HEK293 (cell line): ENCODE measurements around the gene TRAF3IP3.

Source experiments
- FEZF1 ChIP-seq: fragments of 450-650 bp; formaldehyde crosslinking; IDR thresholded peaks from 2 replicates; pipeline ENCODE4 v1.5.1; 2016; ENCODE audit warnings: missing biosample characterization, missing genetic modification characterization
- KLF8 ChIP-seq: fragments of 450-650 bp; formaldehyde crosslinking; IDR thresholded peaks from 2 replicates; pipeline ENCODE4 v1.5.1; 2016; ENCODE audit warnings: missing biosample characterization, missing genetic modification characterization
- PRDM1 ChIP-seq: fragments of 450-650 bp; formaldehyde crosslinking; IDR thresholded peaks from 2 replicates; pipeline ENCODE4; 2016; ENCODE audit warnings: missing biosample characterization, missing genetic modification characterization
- SCRT1 ChIP-seq: fragments of 450-650 bp; formaldehyde crosslinking; IDR thresholded peaks from 2 replicates; pipeline ENCODE4 v1.5.1; 2016; ENCODE audit warnings: missing biosample characterization, missing genetic modification characterization, borderline replicate concordance
- SETDB1 ChIP-seq: IDR thresholded peaks from one replicate; pipeline ENCODE4 v1.6.1; 2017; ENCODE audit warnings: mild to moderate bottlenecking, low read length, moderate library complexity, mixed read lengths; ENCODE audit not compliant: insufficient read length
- SP7 ChIP-seq: fragments of 450-650 bp; formaldehyde crosslinking; IDR thresholded peaks from 2 replicates; pipeline ENCODE4 v1.5.1; 2016; ENCODE audit warnings: missing biosample characterization, missing genetic modification characterization
- WT1 ChIP-seq: fragments of 450-650 bp; formaldehyde crosslinking; IDR thresholded peaks from 2 replicates; pipeline ENCODE4 v1.5.1; 2016; ENCODE audit warnings: missing biosample characterization, missing genetic modification characterization
- YY2 ChIP-seq: fragments of 450-650 bp; formaldehyde crosslinking; IDR thresholded peaks from 2 replicates; pipeline ENCODE4 v1.5.1; 2016; ENCODE audit warnings: missing biosample characterization, missing genetic modification characterization
- ZFP37 ChIP-seq: fragments of 450-650 bp; formaldehyde crosslinking; IDR thresholded peaks from 2 replicates; pipeline ENCODE4 v1.5.1; 2016; ENCODE audit warnings: missing biosample characterization, missing genetic modification characterization
- ZNF138 ChIP-seq: fragments of 450-650 bp; formaldehyde crosslinking; IDR thresholded peaks from 2 replicates; pipeline ENCODE4 v1.5.1; 2016; ENCODE audit warnings: missing biosample characterization, missing genetic modification characterization, borderline replicate concordance
- ZNF146 ChIP-seq: fragments of 450-650 bp; formaldehyde crosslinking; IDR thresholded peaks from 2 replicates; pipeline ENCODE4 v1.5.1; 2016; ENCODE audit warnings: missing biosample characterization, missing genetic modification characterization
- ZNF19 ChIP-seq: fragments of 450-650 bp; formaldehyde crosslinking; IDR thresholded peaks from 2 replicates; pipeline ENCODE4; 2016; ENCODE audit warnings: missing biosample characterization, missing genetic modification characterization, low read depth
- ZNF2 ChIP-seq: fragments of 450-650 bp; formaldehyde crosslinking; IDR thresholded peaks from 2 replicates; pipeline ENCODE4 v1.5.1; 2016; ENCODE audit warnings: missing biosample characterization, missing genetic modification characterization
- ZNF202 ChIP-seq: fragments of 450-650 bp; formaldehyde crosslinking; IDR thresholded peaks from 2 replicates; pipeline ENCODE4 v1.5.1; 2016; ENCODE audit warnings: missing biosample characterization, missing genetic modification characterization, borderline replicate concordance
- ZNF24 ChIP-seq: fragments of 450-650 bp; formaldehyde crosslinking; IDR thresholded peaks from 2 replicates; pipeline ENCODE4 v1.5.1; 2016; ENCODE audit warnings: missing biosample characterization, missing genetic modification characterization
- ZNF292 ChIP-seq: fragments of 450-650 bp; formaldehyde crosslinking; IDR thresholded peaks from 2 replicates; pipeline ENCODE4 v1.5.1; 2016; ENCODE audit warnings: low read depth, missing biosample characterization, missing genetic modification characterization, borderline replicate concordance
- ZNF350 ChIP-seq: fragments of 450-650 bp; formaldehyde crosslinking; IDR thresholded peaks from 2 replicates; pipeline ENCODE4 v1.5.0; 2017; ENCODE audit warnings: missing biosample characterization, mild to moderate bottlenecking, missing genetic modification characterization
- ZNF391 ChIP-seq: fragments of 450-650 bp; formaldehyde crosslinking; IDR thresholded peaks from 2 replicates; pipeline ENCODE4 v1.5.1; 2016; ENCODE audit warnings: low read depth, missing biosample characterization, missing genetic modification characterization, borderline replicate concordance
- ZNF530 ChIP-seq: fragments of 450-650 bp; formaldehyde crosslinking; IDR thresholded peaks from 2 replicates; pipeline ENCODE4 v1.5.1; 2016; ENCODE audit warnings: low read depth, missing biosample characterization, missing genetic modification characterization
- ZNF558 ChIP-seq: fragments of 450-650 bp; formaldehyde crosslinking; IDR thresholded peaks from 2 replicates; pipeline ENCODE4 v1.5.1; 2016; ENCODE audit warnings: missing biosample characterization, missing genetic modification characterization
- ZNF626 ChIP-seq: fragments of 450-650 bp; sonication (Bioruptor Pico); formaldehyde crosslinking; IDR thresholded peaks from 2 replicates; pipeline ENCODE4 v1.5.1; 2018; ENCODE audit warnings: missing biosample characterization, missing genetic modification characterization, inconsistent platforms
- ZNF654 ChIP-seq: fragments of 450-650 bp; formaldehyde crosslinking; IDR thresholded peaks from 2 replicates; pipeline ENCODE4 v1.5.1; 2016; ENCODE audit warnings: low read depth, missing biosample characterization, missing genetic modification characterization
- ZNF660 ChIP-seq: fragments of 450-650 bp; IDR thresholded peaks from 2 replicates; pipeline ENCODE4 v1.5.1; 2018; ENCODE audit warnings: missing biosample characterization, mild to moderate bottlenecking, missing genetic modification characterization
- ZNF837 ChIP-seq: fragments of 450-650 bp; formaldehyde crosslinking; IDR thresholded peaks from 2 replicates; pipeline ENCODE4 v1.5.1; 2016; ENCODE audit warnings: missing biosample characterization, missing genetic modification characterization
- ZXDB ChIP-seq: fragments of 450-650 bp; formaldehyde crosslinking; IDR thresholded peaks from 2 replicates; pipeline ENCODE4 v1.5.1; 2016; ENCODE audit warnings: missing biosample characterization, missing genetic modification characterization
- TF ChIP-seq, protein P1 (sequence below): fragments of 450-650 bp; formaldehyde crosslinking; IDR thresholded peaks from 2 replicates; pipeline ENCODE4 v1.5.1; 2017; ENCODE audit warnings: missing biosample characterization, missing genetic modification characterization
- TF ChIP-seq, protein P2 (sequence below): IDR thresholded peaks from 2 replicates; pipeline ENCODE4 v1.6.1; 2011; ENCODE audit warnings: mild to moderate bottlenecking, low read depth, low read length, borderline replicate concordance
- TF ChIP-seq, protein P3 (sequence below): fragments of 450-650 bp; formaldehyde crosslinking; IDR thresholded peaks from 2 replicates; pipeline ENCODE4 v1.5.1; 2016; ENCODE audit warnings: missing biosample characterization, missing genetic modification characterization
- TF ChIP-seq, protein P4 (sequence below): fragments of 450-650 bp; formaldehyde crosslinking; IDR thresholded peaks from 2 replicates; pipeline ENCODE4 v1.5.1; 2016; ENCODE audit warnings: missing biosample characterization, missing genetic modification characterization
- TF ChIP-seq, protein P5 (sequence below): fragments of 450-650 bp; IDR thresholded peaks from 2 replicates; pipeline ENCODE4 v1.5.1; 2018; ENCODE audit warnings: missing biosample characterization, missing genetic modification characterization
- TF ChIP-seq, protein P6 (sequence below): fragments of 450-650 bp; IDR thresholded peaks from 2 replicates; pipeline ENCODE4 v1.5.1; 2018; ENCODE audit warnings: missing biosample characterization, mild to moderate bottlenecking, missing genetic modification characterization

The TRAF3IP3 gene

DNA sequence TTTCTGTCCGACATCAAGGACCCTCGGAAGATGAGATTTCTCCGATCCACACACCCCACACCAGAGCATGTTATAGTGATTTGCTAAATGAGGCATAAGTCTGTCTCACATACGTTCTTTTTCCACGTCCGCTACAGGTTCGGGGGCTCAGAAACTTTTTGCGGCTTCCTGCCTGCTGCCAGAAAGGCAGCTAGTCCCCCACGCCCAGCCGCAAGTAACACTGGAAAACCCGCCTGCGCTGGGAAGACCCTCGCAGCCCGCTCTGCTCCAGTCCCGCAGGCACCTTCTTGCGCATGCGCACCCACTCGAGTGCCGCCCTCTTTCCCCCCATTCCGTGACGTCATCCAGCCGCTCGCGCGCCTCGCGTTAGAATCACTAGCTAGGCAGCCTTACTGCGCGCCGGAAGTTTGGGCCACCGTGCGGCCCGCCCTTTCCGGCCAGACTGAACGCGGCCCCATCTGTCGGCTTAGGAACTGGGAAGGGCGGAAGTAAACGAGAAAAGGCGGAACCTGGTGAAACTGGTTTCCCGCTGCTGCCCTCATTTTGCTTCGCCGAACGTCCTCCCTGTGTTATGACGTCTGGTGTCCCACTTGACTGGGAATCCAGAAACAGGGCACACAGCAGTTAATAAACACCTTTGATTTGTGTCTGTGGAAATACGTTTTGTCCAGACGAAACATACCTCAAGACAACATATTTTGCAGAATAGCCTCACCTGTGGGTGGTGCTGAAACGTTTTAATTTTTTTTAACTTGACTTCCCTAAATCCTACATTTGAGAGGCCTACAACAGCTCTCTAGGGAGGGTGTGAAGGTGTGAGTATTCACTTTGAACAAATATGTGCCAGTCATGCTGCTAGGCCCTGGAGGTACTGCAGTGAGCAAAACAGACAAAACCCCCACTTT is 28.7 kb downstream of the TRAF3IP3 start, which contains the start of gene C1orf74 (continued):
- TF ChIP-seq ZNF2 (tag by site-specific recombination) (no peak), ZFP37 (tag by site-specific recombination) (peak; percentile 55; the same call in 1 of the 2 replicates), ZNF19 (tag by site-specific recombination) (no peak), ZNF654 (tag by site-specific recombination) (no peak), ZNF146 (tag by site-specific recombination) (no peak), SETDB1 (peak; percentile 78), KLF8 (tag by site-specific recombination) (peak; percentile 79; the same call in 1 of the 2 replicates), ZXDB (tag by site-specific recombination) (peak; percentile 84), ZNF350 (no peak), ZNF292 (no peak), ZNF626 (tag by site-specific recombination) (0 out of 2 replicates have a peak, but pooled peaks have one; percentile 45), FEZF1 (no peak), ZNF24 (0 out of 2 replicates have a peak, but pooled peaks have one; percentile 36), ZNF530 (tag by site-specific recombination) (no peak), SCRT1 (tag by site-specific recombination) (no peak), ZNF837 (no peak), ZNF138 (tag by site-specific recombination) (no peak), ZNF391 (tag by site-specific recombination) (no peak), ZNF558 (tag by site-specific recombination) (no peak), WT1 (tag by site-specific recombination) (peak; percentile 31; the same call in 1 of the 2 replicates), ZNF660 (tag by site-specific recombination) (peak; percentile 38), ZNF202 (tag by site-specific recombination) (no peak), YY2 (peak; percentile 49; the same call in 1 of the 2 replicates), SP7 (tag by site-specific recombination) (peak; percentile 79; the same call in 1 of the 2 replicates), PRDM1 (tag by site-specific recombination) (peak; percentile 17; the same call in 1 of the 2 replicates)
- TF ChIP-seq, protein P1, sequence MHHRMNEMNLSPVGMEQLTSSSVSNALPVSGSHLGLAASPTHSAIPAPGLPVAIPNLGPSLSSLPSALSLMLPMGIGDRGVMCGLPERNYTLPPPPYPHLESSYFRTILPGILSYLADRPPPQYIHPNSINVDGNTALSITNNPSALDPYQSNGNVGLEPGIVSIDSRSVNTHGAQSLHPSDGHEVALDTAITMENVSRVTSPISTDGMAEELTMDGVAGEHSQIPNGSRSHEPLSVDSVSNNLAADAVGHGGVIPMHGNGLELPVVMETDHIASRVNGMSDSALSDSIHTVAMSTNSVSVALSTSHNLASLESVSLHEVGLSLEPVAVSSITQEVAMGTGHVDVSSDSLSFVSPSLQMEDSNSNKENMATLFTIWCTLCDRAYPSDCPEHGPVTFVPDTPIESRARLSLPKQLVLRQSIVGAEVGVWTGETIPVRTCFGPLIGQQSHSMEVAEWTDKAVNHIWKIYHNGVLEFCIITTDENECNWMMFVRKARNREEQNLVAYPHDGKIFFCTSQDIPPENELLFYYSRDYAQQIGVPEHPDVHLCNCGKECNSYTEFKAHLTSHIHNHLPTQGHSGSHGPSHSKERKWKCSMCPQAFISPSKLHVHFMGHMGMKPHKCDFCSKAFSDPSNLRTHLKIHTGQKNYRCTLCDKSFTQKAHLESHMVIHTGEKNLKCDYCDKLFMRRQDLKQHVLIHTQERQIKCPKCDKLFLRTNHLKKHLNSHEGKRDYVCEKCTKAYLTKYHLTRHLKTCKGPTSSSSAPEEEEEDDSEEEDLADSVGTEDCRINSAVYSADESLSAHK (tag by site-specific recombination) = no peak
- TF ChIP-seq, protein P2, sequence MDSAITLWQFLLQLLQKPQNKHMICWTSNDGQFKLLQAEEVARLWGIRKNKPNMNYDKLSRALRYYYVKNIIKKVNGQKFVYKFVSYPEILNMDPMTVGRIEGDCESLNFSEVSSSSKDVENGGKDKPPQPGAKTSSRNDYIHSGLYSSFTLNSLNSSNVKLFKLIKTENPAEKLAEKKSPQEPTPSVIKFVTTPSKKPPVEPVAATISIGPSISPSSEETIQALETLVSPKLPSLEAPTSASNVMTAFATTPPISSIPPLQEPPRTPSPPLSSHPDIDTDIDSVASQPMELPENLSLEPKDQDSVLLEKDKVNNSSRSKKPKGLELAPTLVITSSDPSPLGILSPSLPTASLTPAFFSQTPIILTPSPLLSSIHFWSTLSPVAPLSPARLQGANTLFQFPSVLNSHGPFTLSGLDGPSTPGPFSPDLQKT = no peak
- TF ChIP-seq, protein P3, sequence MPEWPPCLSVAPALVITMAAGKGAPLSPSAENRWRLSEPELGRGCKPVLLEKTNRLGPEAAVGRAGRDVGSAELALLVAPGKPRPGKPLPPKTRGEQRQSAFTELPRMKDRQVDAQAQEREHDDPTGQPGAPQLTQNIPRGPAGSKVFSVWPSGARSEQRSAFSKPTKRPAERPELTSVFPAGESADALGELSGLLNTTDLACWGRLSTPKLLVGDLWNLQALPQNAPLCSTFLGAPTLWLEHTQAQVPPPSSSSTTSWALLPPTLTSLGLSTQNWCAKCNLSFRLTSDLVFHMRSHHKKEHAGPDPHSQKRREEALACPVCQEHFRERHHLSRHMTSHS = no peak
- TF ChIP-seq, protein P4, sequence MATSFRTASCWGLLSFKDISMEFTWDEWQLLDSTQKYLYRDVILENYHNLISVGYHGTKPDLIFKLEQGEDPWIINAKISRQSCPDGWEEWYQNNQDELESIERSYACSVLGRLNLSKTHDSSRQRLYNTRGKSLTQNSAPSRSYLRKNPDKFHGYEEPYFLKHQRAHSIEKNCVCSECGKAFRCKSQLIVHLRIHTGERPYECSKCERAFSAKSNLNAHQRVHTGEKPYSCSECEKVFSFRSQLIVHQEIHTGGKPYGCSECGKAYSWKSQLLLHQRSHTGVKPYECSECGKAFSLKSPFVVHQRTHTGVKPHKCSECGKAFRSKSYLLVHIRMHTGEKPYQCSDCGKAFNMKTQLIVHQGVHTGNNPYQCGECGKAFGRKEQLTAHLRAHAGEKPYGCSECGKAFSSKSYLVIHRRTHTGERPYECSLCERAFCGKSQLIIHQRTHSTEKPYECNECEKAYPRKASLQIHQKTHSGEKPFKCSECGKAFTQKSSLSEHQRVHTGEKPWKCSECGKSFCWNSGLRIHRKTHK (tag by site-specific recombination) = no peak
- TF ChIP-seq, protein P5, sequence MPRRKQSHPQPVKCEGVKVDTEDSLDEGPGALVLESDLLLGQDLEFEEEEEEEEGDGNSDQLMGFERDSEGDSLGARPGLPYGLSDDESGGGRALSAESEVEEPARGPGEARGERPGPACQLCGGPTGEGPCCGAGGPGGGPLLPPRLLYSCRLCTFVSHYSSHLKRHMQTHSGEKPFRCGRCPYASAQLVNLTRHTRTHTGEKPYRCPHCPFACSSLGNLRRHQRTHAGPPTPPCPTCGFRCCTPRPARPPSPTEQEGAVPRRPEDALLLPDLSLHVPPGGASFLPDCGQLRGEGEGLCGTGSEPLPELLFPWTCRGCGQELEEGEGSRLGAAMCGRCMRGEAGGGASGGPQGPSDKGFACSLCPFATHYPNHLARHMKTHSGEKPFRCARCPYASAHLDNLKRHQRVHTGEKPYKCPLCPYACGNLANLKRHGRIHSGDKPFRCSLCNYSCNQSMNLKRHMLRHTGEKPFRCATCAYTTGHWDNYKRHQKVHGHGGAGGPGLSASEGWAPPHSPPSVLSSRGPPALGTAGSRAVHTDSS = no peak
- TF ChIP-seq, protein P6, sequence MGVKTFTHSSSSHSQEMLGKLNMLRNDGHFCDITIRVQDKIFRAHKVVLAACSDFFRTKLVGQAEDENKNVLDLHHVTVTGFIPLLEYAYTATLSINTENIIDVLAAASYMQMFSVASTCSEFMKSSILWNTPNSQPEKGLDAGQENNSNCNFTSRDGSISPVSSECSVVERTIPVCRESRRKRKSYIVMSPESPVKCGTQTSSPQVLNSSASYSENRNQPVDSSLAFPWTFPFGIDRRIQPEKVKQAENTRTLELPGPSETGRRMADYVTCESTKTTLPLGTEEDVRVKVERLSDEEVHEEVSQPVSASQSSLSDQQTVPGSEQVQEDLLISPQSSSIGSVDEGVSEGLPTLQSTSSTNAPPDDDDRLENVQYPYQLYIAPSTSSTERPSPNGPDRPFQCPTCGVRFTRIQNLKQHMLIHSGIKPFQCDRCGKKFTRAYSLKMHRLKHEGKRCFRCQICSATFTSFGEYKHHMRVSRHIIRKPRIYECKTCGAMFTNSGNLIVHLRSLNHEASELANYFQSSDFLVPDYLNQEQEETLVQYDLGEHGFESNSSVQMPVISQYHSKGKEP = no peak
